Femur (tissue), 1 donor: ENCODE results near the gene EML1.
A peak's percentile ranks its signal among the peaks of the same experiment; 100 is the strongest.
"Not testable (repeated sequence)": the region's sequence is repeated elsewhere in the genome, so short reads cannot be mapped to it uniquely, and the experiment has no call there.

ENCODE experiments used
- DNase-seq: peaks from one replicate; pipeline ENCODE4 v3.0.0-alpha.2; 2017

Gene EML1

GRCh38 chr14:99756796-99757195 lies 36.4 kb upstream of the EML1 start:
- no peak for DNase-seq

- DNase-seq, result no peak
These were observed 35.7 kb upstream of the EML1 start for GRCh38 chr14:99757331-99758070.

- peak; percentile 84 for DNase-seq
These were observed 34.9 kb upstream of the EML1 start for GRCh38 chr14:99758121-99758821.

GRCh38 chr14:99758872-99759545 lies 34.2 kb upstream of the EML1 start:
- DNase-seq, result no peak

GRCh38 chr14:99759546-99759925 lies 33.7 kb upstream of the EML1 start:
- no peak for DNase-seq

- no peak for DNase-seq
These were observed 32.4 kb upstream of the EML1 start for GRCh38 chr14:99760817-99761216.

- DNase-seq, result not testable (repeated sequence)
These were observed 30.3 kb upstream of the EML1 start for GRCh38 chr14:99762911-99763310.

GRCh38 chr14:99763527-99764221 lies 29.5 kb upstream of the EML1 start:
- no peak for DNase-seq

GRCh38 chr14:99764222-99764706 lies 28.9 kb upstream of the EML1 start:
- DNase-seq, result no peak

GRCh38 chr14:99768381-99768780 lies 24.8 kb upstream of the EML1 start:
- no peak for DNase-seq

- no peak for DNase-seq
These were observed 24.1 kb upstream of the EML1 start for GRCh38 chr14:99769123-99769522.

GRCh38 chr14:99769799-99770198 lies 23.4 kb upstream of the EML1 start:
- DNase-seq, result no peak

- no peak for DNase-seq
These were observed 20.6 kb upstream of the EML1 start for GRCh38 chr14:99772371-99773283.

GRCh38 chr14:99773521-99774497 lies 19.4 kb upstream of the EML1 start:
- DNase-seq, result no peak

GRCh38 chr14:99774556-99775307 lies 18.5 kb upstream of the EML1 start:
- DNase-seq, result peak; percentile 79

GRCh38 chr14:99775351-99775750 lies 17.9 kb upstream of the EML1 start:
- DNase-seq, result no peak

- no peak for DNase-seq
These were observed 15.3 kb upstream of the EML1 start for GRCh38 chr14:99777951-99778350.

- DNase-seq, result no peak
These were observed 13.5 kb upstream of the EML1 start for GRCh38 chr14:99779751-99780150.

GRCh38 chr14:99780690-99781089 lies 12.5 kb upstream of the EML1 start:
- no peak for DNase-seq

GRCh38 chr14:99781091-99781490 lies 12.1 kb upstream of the EML1 start:
- no peak for DNase-seq
